ENCODE measurements around the gene NAV3. TPM values are rescaled to one million over a fixed set of nuclear protein-coding genes. Genes with fewer than 3 reads are reported as not detected.

NAV3 gene
- total and polyA plus RNA-seq, 7 donors, result 0.50 to 13.3 (median 6.8) TPM; not detected in 1

DNA sequence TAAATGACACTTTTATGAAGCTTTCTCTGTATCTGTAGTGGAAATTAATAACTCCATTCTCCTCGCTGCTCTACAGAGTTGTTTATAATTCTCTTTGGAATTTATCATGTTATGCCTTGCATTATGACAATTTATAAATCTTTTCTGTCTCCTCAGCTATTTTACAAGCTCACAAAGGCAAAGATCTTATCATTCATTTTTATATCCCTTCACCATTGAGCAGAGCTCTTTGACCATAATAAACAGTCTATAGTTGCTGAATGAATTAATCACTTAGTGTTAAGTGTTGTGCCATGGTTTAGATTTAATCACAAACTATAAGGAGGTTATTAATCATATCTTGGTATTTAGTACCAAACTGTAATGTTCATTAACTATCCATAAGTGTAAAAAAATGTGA is 126.4 kb downstream of the NAV3 start:
- WGBS, 2 donors, result 29 to 62% methylated on average over 1 of the region's 1 CpG
- intact Hi-C loops (cut with DNase I), result no loop called here

DNA sequence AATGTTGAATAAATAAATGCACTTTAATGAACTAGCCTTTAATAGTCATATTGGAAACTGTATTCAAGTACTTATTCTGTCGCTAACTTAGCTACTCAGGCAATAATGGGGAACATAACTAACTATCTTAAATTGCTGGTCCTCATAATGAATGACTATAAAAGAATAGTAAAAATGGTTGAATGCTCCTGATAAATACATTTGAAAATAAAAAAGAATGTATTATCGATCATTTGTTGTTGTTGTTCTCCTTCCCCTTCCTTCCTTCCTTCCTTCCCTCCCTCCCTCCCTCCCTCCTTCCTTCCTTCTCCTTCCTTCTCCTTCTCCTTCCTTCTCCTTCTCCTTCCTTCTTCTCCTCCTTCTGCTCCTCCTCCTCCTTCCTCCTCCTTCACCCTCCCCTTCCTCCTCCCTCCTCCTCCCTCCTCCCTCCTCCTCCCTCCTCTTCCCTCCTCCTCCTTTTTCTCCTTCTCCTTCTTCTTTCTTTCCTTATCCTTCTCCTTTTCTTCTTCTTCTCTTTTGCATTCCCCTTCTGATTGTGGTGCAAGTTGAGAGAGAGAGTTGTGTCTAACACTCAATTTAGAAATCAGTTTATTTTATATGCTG is 133.0 kb downstream of the NAV3 start:
- intact Hi-C loops (cut with DNase I), result no loop called here
- no peak for DNase-seq
- H3K27me3 ChIP-seq, result peaks cover 0 to 4% (median 0%) of the 10 kb centered on the region in 3 donors
- H3K4me3 ChIP-seq, result no peak overlapping the region
- TF ChIP-seq, protein P1, sequence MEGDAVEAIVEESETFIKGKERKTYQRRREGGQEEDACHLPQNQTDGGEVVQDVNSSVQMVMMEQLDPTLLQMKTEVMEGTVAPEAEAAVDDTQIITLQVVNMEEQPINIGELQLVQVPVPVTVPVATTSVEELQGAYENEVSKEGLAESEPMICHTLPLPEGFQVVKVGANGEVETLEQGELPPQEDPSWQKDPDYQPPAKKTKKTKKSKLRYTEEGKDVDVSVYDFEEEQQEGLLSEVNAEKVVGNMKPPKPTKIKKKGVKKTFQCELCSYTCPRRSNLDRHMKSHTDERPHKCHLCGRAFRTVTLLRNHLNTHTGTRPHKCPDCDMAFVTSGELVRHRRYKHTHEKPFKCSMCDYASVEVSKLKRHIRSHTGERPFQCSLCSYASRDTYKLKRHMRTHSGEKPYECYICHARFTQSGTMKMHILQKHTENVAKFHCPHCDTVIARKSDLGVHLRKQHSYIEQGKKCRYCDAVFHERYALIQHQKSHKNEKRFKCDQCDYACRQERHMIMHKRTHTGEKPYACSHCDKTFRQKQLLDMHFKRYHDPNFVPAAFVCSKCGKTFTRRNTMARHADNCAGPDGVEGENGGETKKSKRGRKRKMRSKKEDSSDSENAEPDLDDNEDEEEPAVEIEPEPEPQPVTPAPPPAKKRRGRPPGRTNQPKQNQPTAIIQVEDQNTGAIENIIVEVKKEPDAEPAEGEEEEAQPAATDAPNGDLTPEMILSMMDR (IDR thresholded peaks at IDR 0.05), result no peak
- TF ChIP-seq EP300 (IDR thresholded peaks at IDR 0.05), result no peak
- no peak for TF ChIP-seq POLR2AphosphoS5 (IDR thresholded peaks at IDR 0.05)
- no peak for TF ChIP-seq POLR2A (IDR thresholded peaks at IDR 0.05)
- no peaks in the 10 kb centered on the region for H3K36me3 ChIP-seq
- H3K27ac ChIP-seq, result no peak overlapping the region
- WGBS, 2 donors, result 92 to 95% methylated on average over 2 of the region's 2 CpGs
- peaks cover 0 to 8% (median 0%) of the 10 kb centered on the region in 4 donors for H3K4me1 ChIP-seq
- H3K9me3 ChIP-seq, result no peaks in the 10 kb centered on the region

More for the DNA sequence above, 126.4 kb downstream of the NAV3 start:
- Histone ChIP-seq H3K27ac (no peak overlapping the region), H3K27me3 (no peaks in the 10 kb centered on the region), H3K4me3 (no peak overlapping the region), H3K4me1 (peaks cover 0 to 10% (median 3%) of the 10 kb centered on the region in 4 donors), H3K36me3 (no peaks in the 10 kb centered on the region), H3K9me3 (no peaks in the 10 kb centered on the region)
- DNase-seq, result no peak
- TF ChIP-seq POLR2AphosphoS5 (IDR thresholded peaks at IDR 0.05) (peak in 2 of 4 donors; percentile 40 to 42), EP300 (IDR thresholded peaks at IDR 0.05) (no peak), POLR2A (IDR thresholded peaks at IDR 0.05) (no peak)
- TF ChIP-seq, protein P1 (IDR thresholded peaks at IDR 0.05), result no peak

DNA sequence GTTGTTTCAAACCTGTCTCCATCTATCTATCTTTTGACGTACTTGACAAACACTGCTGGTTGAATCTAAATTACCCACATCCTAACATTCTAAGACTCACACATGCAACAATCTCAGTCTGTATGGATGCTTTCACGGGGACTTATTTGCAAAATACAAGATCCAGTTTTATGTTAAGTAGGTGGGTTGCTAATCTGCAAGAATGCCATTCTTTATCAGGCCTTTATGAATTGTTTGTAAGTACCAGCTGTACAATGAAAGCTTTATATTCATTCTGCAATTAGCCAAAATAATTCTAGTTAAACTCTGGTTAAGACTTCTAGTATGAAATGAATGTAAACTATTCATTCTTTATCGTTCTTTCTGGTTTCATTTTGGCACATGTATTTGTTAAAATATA is 135.1 kb downstream of the NAV3 start:
- 48 to 50% methylated on average over 3 of the region's 3 CpGs for WGBS, 2 donors
- H3K9me3 ChIP-seq, result no peaks in the 10 kb centered on the region
- DNase-seq, result no peak
- TF ChIP-seq, protein P1 (IDR thresholded peaks at IDR 0.05), result no peak
- no peak for TF ChIP-seq POLR2A (IDR thresholded peaks at IDR 0.05)
- no peaks in the 10 kb centered on the region for H3K36me3 ChIP-seq
- peaks cover 0 to 4% (median 0%) of the 10 kb centered on the region in 3 donors for H3K27me3 ChIP-seq
- no peak overlapping the region for H3K27ac ChIP-seq
- H3K4me3 ChIP-seq, result no peak overlapping the region
- H3K4me1 ChIP-seq, result peaks cover 0 to 8% (median 0%) of the 10 kb centered on the region in 4 donors
- intact Hi-C loops (cut with DNase I), result no loop called here

DNA sequence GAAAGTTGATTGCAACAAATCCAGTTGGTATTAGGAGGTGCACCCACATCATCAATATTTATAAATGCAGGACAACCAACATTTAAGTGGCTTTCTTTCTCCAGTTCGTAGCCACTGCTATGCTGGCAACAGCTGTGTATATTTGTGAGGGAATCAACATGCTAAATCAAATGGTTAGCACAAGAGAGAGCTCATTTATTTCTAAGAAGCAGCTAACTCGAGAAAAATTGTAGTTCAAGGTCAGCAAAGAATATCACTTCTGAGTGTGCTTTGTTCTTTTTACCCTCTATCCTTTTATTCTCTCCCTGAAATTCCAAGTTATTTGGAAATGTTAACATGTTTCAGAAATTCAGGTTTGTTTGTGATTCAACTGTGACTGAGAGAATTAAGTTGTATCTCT is 137.3 kb downstream of the NAV3 start:
- WGBS, 2 donors, result 54 to 62% methylated on average over 2 of the region's 2 CpGs
- H3K4me3 ChIP-seq, result no peak overlapping the region
- intact Hi-C loops (cut with DNase I), result no loop called here
- H3K27me3 ChIP-seq, result peaks cover 0 to under 1% (median 0%) of the 10 kb centered on the region in 3 donors
- no peaks in the 10 kb centered on the region for H3K9me3 ChIP-seq
- TF ChIP-seq POLR2A (IDR thresholded peaks at IDR 0.05) (no peak), POLR2AphosphoS5 (IDR thresholded peaks at IDR 0.05) (no peak), EP300 (IDR thresholded peaks at IDR 0.05) (no peak)
- TF ChIP-seq, protein P1 (IDR thresholded peaks at IDR 0.05), result no peak
- H3K27ac ChIP-seq, result no peak overlapping the region
- H3K36me3 ChIP-seq, result no peaks in the 10 kb centered on the region
- no peak for DNase-seq
- H3K4me1 ChIP-seq, result peaks cover 0 to 8% (median 0%) of the 10 kb centered on the region in 4 donors

DNA sequence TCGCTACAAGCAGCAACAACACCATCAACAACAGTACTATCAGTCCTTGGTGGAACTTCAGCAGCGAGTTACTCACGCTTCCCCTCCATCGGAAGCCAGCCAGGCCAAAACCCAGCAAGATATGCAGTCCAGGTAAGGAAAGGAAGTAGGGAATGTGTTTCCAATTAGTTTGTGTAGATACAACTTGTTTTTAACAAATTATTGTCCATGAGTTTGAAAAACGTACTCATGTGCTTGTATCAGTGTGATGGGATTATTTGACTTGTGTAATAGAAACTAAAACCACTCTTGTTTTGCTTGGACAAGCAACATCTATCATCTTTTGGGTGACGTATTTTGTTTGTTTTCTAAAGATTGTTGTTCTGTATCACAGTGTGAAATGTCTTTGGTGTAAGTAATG is 137.9 kb downstream of the NAV3 start:
- WGBS, 2 donors, result 89 to 90% methylated on average over 6 of the region's 6 CpGs
- DNase-seq, result no peak
- H3K36me3 ChIP-seq, result no peaks in the 10 kb centered on the region
- H3K9me3 ChIP-seq, result no peaks in the 10 kb centered on the region
- H3K4me3 ChIP-seq, result no peak overlapping the region
- intact Hi-C loops (cut with DNase I), result no loop called here
- peaks cover 0 to 8% (median 0%) of the 10 kb centered on the region in 4 donors for H3K4me1 ChIP-seq
- TF ChIP-seq EP300 (IDR thresholded peaks at IDR 0.05) (no peak), POLR2A (IDR thresholded peaks at IDR 0.05) (no peak), POLR2AphosphoS5 (IDR thresholded peaks at IDR 0.05) (no peak)
- TF ChIP-seq, protein P1 (IDR thresholded peaks at IDR 0.05), result no peak
- H3K27me3 ChIP-seq, result no peaks in the 10 kb centered on the region
- H3K27ac ChIP-seq, result no peak overlapping the region

Data from sigmoid colon (tissue), 7 donors.